Activated CD4-positive, alpha-beta T cell treated with anti-CD3 and anti-CD28 coated beads, Interleukin-2, amount 10 ng/mL, durations not matched to agents 7 days and 5 days (primary cell): Measurements from ENCODE around the gene CLSTN2. TPM values are rescaled to one million over a fixed set of nuclear protein-coding genes. Genes with fewer than 3 reads are reported as not detected.

Experiments used
- CTCF ChIA-PET: fragments of 350-600 bp; sonication (Branson Sonifier 250); formaldehyde crosslinking; loops from one replicate; lab custom pipeline; 2021; ENCODE audit warnings: antibody characterized with exemption; lab: Charles Lee
- POLR2A ChIA-PET: fragments of 350-600 bp; sonication (Branson Sonifier 250); formaldehyde crosslinking; loops from one replicate; lab custom pipeline; 2021; ENCODE audit warnings: antibody characterized with exemption; lab: Charles Lee
- DNase-seq: peaks from one replicate; pipeline ENCODE4 v3.0.0-alpha.2; 2020
- H3K27ac Mint-ChIP-seq: one replicate; pipeline ENCODE4 v1.8.0; 2021; ENCODE audit warnings: mild to moderate bottlenecking, moderate library complexity, mixed read lengths
- H3K27me3 Mint-ChIP-seq: one replicate; pipeline ENCODE4 v1.8.0; 2021; ENCODE audit warnings: mixed read lengths
- H3K36me3 Mint-ChIP-seq: one replicate; pipeline ENCODE4 v1.8.0; 2021; ENCODE audit warnings: low read depth, mixed read lengths
- H3K4me1 Mint-ChIP-seq: one replicate; pipeline ENCODE4 v1.8.0; 2021; ENCODE audit warnings: mixed read lengths
- H3K4me3 Mint-ChIP-seq: one replicate; pipeline ENCODE4 v1.8.0; 2021; ENCODE audit warnings: mild to moderate bottlenecking, moderate library complexity, mixed read lengths
- H3K9me3 Mint-ChIP-seq: one replicate; pipeline ENCODE4 v1.8.0; 2021; ENCODE audit warnings: mixed read lengths
- total RNA-seq, 2 experiments: library from RNA; stranded (reverse); gene quantifications; one replicate each; pipeline ENCODE4 v1.2.3, GENCODE V29; 2021

The CLSTN2 gene
- total RNA-seq, 2 experiments from 2014 or later, result not detected

DNA sequence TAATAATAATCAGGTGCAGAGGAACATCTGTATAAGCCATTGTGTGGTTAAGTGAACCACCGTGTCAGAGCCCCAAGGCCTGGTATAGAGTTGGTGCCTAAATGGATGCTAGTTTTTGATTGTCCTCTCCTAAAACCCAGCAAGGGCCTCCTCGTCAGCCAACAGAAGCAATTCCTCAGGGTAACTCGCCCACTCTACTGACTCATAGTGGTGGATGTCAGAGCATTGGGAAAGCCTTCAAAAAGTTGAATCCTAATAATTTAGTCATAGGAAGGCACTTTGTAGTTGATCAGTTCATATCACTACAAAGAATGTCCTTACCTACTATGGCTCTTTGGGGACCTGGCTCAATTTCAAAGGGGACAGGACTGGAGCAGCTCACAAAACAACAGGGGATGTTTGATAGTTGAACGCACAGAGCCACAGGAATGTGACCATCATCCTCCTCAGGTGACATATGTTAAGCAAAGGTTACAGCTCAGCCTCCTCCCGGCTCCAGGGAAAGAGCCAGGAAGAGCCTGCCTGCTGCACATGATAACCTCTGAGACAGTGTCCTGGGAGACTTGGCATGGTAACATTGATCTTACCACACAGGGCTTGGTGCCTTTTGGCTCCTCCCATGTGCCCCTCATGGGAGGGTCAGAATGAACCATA is 338.7 kb downstream of the CLSTN2 start:
- ChIA-PET POLR2A (no interaction called here), CTCF (no interaction called here)
- H3K27ac Mint-ChIP-seq, result no peak overlapping the region
- no peaks in the 10 kb centered on the region for H3K4me1 Mint-ChIP-seq
- H3K9me3 Mint-ChIP-seq, result no peaks in the 10 kb centered on the region
- H3K4me3 Mint-ChIP-seq, result no peak overlapping the region
- DNase-seq, result no peak
- no peaks in the 10 kb centered on the region for H3K36me3 Mint-ChIP-seq
- no peaks in the 10 kb centered on the region for H3K27me3 Mint-ChIP-seq

DNA sequence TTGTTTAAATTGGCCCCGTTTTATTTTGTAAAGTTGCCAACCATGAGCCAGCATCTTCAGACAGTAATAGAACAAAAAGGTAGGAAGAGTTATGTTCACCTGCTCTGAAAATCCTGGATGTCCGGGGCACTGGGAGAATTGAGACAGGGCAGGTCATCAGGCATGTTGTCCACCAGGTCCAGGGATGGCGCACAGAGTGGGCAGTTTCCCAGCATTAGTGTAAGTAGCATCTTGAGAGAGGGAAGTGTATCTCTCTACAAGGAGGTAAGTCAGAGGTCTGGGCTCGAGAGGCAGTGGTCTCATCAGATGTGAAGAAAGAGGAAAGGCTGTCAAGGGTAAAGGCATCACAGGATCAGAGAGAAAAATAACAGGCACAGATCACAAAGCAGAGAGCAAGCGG is 339.4 kb downstream of the CLSTN2 start:
- CTCF ChIA-PET, result no interaction called here
- DNase-seq, result no peak
- H3K27me3 Mint-ChIP-seq, result no peaks in the 10 kb centered on the region
- no peak overlapping the region for H3K27ac Mint-ChIP-seq
- no peaks in the 10 kb centered on the region for H3K36me3 Mint-ChIP-seq
- POLR2A ChIA-PET, result no interaction called here
- no peaks in the 10 kb centered on the region for H3K4me1 Mint-ChIP-seq
- H3K9me3 Mint-ChIP-seq, result no peaks in the 10 kb centered on the region
- H3K4me3 Mint-ChIP-seq, result no peak overlapping the region

DNA sequence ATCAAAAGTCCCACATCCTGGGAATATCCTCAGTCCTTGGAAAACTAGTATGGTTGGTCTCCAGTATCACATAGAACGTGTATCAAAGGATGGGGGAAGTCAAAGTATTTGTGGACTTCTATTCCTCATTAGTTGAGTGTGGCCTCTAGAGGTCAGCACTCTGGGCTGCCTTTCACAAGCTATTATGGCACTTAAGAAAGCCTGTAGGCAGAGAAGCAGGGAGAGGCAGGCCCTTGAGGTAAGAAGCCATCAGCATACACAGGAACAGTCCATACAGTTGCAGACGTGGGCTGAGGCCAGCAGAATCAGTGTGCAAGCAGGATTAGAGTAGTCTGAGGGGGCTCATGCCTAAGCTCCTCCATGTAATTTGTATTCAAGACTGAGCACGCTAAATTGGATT is 341.7 kb downstream of the CLSTN2 start:
- Mint-ChIP-seq H3K4me3 (no peak overlapping the region), H3K9me3 (no peaks in the 10 kb centered on the region), H3K27ac (no peak overlapping the region), H3K27me3 (no peaks in the 10 kb centered on the region), H3K4me1 (no peaks in the 10 kb centered on the region), H3K36me3 (no peaks in the 10 kb centered on the region)
- no peak for DNase-seq
- CTCF ChIA-PET, result no interaction called here
- POLR2A ChIA-PET, result no interaction called here

DNA sequence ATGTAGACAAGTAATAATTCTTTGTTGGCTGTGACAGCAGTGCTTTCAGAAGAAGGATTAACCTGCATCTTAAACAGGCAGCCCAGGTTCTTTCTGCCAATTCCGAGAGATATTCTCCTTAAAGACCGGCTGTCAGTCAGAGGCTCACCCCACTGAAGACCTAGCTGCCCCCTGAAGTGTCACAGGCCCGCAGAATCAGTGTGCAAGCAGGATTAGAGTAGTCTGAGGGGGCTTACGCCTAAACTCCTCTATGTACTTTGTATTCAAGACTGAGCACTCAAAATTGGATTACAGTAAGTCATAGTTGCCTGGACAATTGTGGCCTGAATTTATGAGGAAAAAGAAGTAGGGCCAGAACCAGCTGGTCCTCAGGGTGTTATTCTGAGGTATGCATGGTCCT is 342.9 kb downstream of the CLSTN2 start:
- Mint-ChIP-seq H3K27me3 (no peaks in the 10 kb centered on the region), H3K27ac (no peak overlapping the region), H3K4me3 (no peak overlapping the region), H3K4me1 (no peaks in the 10 kb centered on the region), H3K9me3 (no peaks in the 10 kb centered on the region), H3K36me3 (no peaks in the 10 kb centered on the region)
- no peak for DNase-seq
- CTCF ChIA-PET, result no interaction called here
- POLR2A ChIA-PET, result no interaction called here

DNA sequence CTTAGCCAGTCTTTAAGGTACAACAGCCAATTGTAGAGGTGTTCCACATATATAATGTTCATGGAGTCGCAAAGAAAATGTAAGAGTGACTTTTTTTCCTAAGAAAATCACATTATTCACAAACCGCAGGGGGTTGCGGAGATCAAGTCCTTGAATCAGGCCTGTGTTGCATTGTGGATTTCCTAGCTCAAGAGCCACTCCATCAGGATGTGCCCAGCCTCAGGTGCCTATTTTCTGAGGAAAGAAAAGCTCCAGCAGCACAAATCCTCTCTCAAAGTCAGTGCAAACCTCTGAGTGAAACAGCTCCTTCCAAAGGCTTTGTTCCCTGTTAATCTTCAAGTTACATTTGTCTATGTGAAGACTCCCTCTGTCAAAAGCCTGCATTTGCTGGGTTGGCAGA is 349.4 kb downstream of the CLSTN2 start:
- DNase-seq, result no peak
- no peak overlapping the region for H3K4me3 Mint-ChIP-seq
- POLR2A ChIA-PET, result no interaction called here
- CTCF ChIA-PET, result no interaction called here
- H3K9me3 Mint-ChIP-seq, result no peaks in the 10 kb centered on the region
- H3K4me1 Mint-ChIP-seq, result no peaks in the 10 kb centered on the region
- H3K27me3 Mint-ChIP-seq, result peaks cover 2% of the 10 kb centered on the region
- no peaks in the 10 kb centered on the region for H3K36me3 Mint-ChIP-seq
- no peak overlapping the region for H3K27ac Mint-ChIP-seq

DNA sequence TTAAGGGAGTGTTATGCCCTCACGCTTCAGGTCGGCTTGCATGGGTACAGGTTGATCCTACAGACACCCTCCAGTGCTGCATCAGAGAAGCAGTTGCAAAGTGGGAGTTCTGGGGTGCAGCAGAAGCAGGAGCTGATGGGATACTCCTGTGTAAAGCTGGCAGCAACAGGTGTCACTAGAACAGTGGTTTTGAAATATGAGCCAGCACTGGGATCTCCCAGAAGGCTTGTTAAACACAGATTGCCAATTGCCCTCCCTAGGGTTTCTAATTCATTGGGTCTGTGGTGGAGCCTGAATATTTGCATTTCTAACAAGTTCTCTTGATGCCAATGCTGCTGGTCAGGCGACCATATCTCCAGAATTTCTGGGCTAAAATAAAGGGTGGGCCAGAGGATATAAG is 350.4 kb downstream of the CLSTN2 start:
- CTCF ChIA-PET, result no interaction called here

DNA sequence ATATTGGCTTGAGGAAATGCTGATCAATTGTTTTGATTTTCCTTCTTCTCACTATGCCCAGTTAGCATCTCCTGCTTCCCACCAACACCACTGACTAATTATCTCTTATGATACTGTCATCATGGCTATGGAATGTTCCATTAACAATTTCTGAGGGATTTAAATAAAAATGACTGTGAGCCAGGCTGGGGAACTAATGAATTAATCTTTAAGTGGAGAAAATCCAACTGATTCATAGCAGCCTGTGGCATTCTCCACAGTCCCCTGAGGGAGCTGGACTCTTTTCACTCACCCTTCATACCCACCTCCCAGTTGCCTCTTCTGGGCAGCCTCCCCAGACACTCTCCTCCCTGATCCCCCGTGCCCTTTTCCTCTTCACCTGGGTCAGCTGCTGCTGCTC is 353.6 kb downstream of the CLSTN2 start:
- H3K27ac Mint-ChIP-seq, result no peak overlapping the region
- no peaks in the 10 kb centered on the region for H3K36me3 Mint-ChIP-seq
- CTCF ChIA-PET, result no interaction called here

More for the DNA sequence above, 350.4 kb downstream of the CLSTN2 start:
- no peak for DNase-seq
- Mint-ChIP-seq H3K27ac (no peak overlapping the region), H3K4me1 (no peaks in the 10 kb centered on the region), H3K36me3 (no peaks in the 10 kb centered on the region), H3K4me3 (no peak overlapping the region), H3K9me3 (no peaks in the 10 kb centered on the region), H3K27me3 (peaks cover 2% of the 10 kb centered on the region)
- POLR2A ChIA-PET, result no interaction called here

DNA sequence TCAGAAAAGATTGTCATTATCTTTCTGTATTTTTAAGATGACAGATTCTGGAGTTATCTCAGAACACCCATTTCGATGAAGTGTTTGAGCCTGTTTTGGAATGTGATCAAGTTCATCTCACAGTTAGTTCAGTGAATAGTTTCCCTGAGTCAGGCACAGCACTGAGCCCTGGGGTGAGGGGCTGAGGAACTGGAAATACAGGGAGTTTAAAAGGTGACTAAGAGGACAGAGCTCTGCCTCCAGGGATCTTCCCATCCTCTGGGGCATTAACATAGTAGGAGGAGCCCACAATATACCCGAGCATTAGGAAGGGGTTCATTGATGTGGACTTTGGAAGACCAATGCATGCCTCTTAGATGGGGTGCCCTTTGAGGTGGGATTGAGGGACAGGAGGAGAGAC is 355.1 kb downstream of the CLSTN2 start:
- DNase-seq, result no peak
- ChIA-PET POLR2A (no interaction called here), CTCF (no interaction called here)
- Mint-ChIP-seq H3K27me3 (no peaks in the 10 kb centered on the region), H3K9me3 (no peaks in the 10 kb centered on the region), H3K36me3 (no peaks in the 10 kb centered on the region), H3K4me3 (no peak overlapping the region), H3K27ac (no peak overlapping the region), H3K4me1 (no peaks in the 10 kb centered on the region)

More for the DNA sequence above, 353.6 kb downstream of the CLSTN2 start:
- no peak for DNase-seq
- Mint-ChIP-seq H3K4me1 (no peaks in the 10 kb centered on the region), H3K27me3 (peaks cover 1% of the 10 kb centered on the region), H3K4me3 (no peak overlapping the region), H3K9me3 (no peaks in the 10 kb centered on the region)
- POLR2A ChIA-PET, result no interaction called here

DNA sequence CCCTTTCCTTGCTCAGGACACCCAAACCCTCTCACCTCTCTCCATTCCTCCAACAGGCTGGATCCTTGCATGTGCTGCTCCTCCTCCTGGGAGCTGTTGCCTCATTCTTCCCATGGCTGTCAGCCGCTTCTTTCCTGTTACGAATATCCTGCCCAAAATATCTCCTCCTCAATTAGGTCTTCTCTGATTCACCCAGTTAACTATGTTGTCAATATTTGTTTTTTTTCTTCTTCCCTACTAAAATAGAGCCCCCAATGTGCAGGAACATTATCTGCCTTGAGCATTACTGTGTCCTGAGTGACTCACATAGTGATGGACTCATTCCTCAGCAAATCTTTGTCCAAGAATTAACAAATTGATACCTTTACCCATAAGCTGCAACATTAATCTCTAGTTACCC is 357.2 kb downstream of the CLSTN2 start:
- no peaks in the 10 kb centered on the region for H3K4me1 Mint-ChIP-seq
- ChIA-PET CTCF (no interaction called here), POLR2A (no interaction called here)
- DNase-seq, result no peak
- H3K27ac Mint-ChIP-seq, result no peak overlapping the region
- no peaks in the 10 kb centered on the region for H3K9me3 Mint-ChIP-seq
- H3K4me3 Mint-ChIP-seq, result no peak overlapping the region
- no peaks in the 10 kb centered on the region for H3K36me3 Mint-ChIP-seq
- H3K27me3 Mint-ChIP-seq, result peaks cover 5% of the 10 kb centered on the region

DNA sequence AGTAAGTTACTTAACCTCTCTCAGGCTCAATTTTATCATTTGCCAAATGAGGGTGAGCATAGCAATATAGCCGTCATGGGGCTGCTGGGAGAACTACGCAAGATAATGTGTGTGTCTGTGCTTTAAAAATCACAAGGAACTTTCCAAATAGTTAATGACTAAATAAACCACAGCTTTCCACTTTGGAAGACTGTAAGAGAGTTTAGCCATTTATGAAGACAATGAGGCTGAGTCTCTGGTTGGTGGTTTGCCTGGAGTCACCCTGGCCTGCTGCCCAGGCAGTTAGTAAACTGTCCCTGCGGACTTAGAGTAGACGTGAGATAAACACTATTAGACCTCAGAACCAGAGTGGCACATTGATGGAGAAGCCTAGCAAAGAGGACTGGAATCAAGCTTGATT is 357.7 kb downstream of the CLSTN2 start:
- no peaks in the 10 kb centered on the region for H3K4me1 Mint-ChIP-seq
- POLR2A ChIA-PET, result no interaction called here

DNA sequence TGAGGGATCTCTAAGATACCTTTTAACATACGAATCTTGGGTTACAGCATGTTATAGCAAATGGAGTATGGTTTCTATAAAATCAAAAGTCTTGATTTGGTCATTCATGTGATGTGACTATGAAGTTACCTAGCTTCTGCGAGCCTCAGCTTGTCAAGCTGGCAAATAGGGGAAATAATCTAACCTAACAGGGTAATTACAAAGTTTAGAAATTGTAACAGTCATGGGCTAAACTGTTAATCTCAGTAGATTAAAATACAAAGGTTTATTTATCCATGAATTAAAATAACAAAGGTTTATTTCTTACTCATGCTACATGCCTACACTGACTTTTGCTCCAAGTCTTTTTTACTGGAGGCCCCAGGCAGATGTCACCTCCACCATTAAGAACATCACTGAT is 359.1 kb downstream of the CLSTN2 start:
- Mint-ChIP-seq H3K27ac (no peak overlapping the region), H3K27me3 (peaks cover 7% of the 10 kb centered on the region), H3K36me3 (no peaks in the 10 kb centered on the region), H3K9me3 (no peaks in the 10 kb centered on the region), H3K4me1 (no peaks in the 10 kb centered on the region), H3K4me3 (no peak overlapping the region)
- POLR2A ChIA-PET, result no interaction called here
- CTCF ChIA-PET, result no interaction called here
- no peak for DNase-seq

More for the DNA sequence above, 357.7 kb downstream of the CLSTN2 start:
- no peaks in the 10 kb centered on the region for H3K9me3 Mint-ChIP-seq
- CTCF ChIA-PET, result no interaction called here
- no peak overlapping the region for H3K4me3 Mint-ChIP-seq
- peaks cover 5% of the 10 kb centered on the region for H3K27me3 Mint-ChIP-seq
- H3K27ac Mint-ChIP-seq, result no peak overlapping the region
- no peaks in the 10 kb centered on the region for H3K36me3 Mint-ChIP-seq
- DNase-seq, result no peak

DNA sequence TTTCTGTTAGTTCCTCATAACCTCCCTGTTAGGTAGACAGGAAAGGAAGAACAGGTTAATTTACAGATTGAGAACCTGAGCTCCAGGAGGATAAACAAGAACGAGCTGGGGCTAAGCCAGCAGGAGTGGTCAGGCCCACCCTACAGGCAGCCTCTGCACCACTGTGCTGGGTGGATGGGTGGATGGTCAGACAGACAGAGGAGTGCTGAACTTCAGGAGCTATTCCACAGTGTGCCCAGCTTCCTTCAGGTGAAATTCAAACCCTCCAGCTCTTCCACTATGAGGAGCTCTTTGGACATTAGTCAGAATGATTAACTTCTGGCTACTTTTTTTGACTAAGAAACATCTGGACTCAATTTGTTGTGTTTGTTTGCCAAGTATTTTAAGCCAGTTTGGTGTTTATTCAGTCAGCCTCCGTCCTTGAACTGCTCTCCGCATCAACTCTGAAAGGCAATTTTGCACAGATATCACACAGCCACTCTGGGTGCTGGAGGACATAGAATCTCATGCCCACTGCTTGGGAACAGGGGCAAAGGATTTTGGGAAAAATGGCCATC is 361.9 kb downstream of the CLSTN2 start:
- Mint-ChIP-seq H3K27ac (no peak overlapping the region), H3K4me1 (no peaks in the 10 kb centered on the region)
- POLR2A ChIA-PET, result no interaction called here

DNA sequence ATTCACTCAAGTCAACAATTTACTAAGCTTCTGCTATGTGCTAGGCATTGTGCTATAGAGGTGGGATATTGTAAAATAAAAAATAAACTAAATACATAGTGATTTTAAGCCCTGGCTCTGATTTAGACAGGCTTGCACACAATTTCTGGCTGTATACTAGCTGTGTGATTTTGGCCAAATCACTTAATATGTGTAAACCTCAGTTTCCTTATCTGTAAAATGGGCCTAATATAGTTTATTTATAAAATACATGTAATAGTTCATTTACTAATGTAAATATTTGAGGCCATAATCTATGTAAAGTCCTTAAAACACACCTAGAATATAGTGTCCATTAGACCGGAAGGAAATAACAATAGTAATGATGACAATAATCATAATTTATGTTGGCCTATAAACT is 363.1 kb downstream of the CLSTN2 start:
- ChIA-PET CTCF (no interaction called here), POLR2A (no interaction called here)
- DNase-seq, result no peak
- H3K27me3 Mint-ChIP-seq, result peaks cover 7% of the 10 kb centered on the region
- H3K4me1 Mint-ChIP-seq, result no peaks in the 10 kb centered on the region
- H3K27ac Mint-ChIP-seq, result no peak overlapping the region
- H3K4me3 Mint-ChIP-seq, result no peak overlapping the region
- no peaks in the 10 kb centered on the region for H3K9me3 Mint-ChIP-seq
- no peaks in the 10 kb centered on the region for H3K36me3 Mint-ChIP-seq

More for the DNA sequence above, 361.9 kb downstream of the CLSTN2 start:
- H3K9me3 Mint-ChIP-seq, result no peaks in the 10 kb centered on the region
- CTCF ChIA-PET, result no interaction called here
- no peak overlapping the region for H3K4me3 Mint-ChIP-seq
- peaks cover 7% of the 10 kb centered on the region for H3K27me3 Mint-ChIP-seq
- H3K36me3 Mint-ChIP-seq, result no peaks in the 10 kb centered on the region
- DNase-seq, result no peak

DNA sequence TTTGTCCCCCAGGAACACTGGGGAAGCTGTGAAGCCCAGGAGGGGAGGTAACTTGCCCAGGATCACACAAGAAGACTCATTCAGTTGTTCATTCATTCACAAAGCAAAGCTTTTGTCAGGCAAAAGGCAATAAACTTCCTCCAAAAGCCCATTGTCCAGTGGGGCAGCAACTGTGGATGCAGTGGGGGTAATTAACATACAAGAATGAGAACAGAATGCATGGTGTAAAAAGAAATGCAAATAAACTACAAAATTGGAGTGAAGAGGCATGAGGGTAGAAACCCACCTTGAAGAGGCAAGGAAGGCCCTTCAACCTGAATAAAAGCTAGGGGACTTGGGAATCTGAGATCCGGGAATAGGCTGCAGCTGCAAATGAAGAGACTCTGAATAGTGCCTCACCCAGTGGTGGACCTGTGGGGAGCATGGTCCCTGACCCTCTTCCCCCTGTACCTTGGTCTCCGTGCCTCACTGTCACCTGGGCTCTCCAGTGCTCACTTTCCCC is 363.6 kb downstream of the CLSTN2 start:
- Mint-ChIP-seq H3K4me1 (no peaks in the 10 kb centered on the region), H3K27me3 (peaks cover 7% of the 10 kb centered on the region), H3K27ac (no peak overlapping the region), H3K36me3 (no peaks in the 10 kb centered on the region), H3K4me3 (no peak overlapping the region), H3K9me3 (no peaks in the 10 kb centered on the region)
- ChIA-PET CTCF (no interaction called here), POLR2A (no interaction called here)
- DNase-seq, result no peak
